ENCODE results near the gene LHX6. TPM values are rescaled to one million over a fixed set of nuclear protein-coding genes. Genes with fewer than 3 reads are reported as not detected.

The LHX6 gene
- total RNA-seq, 1 experiment from 2014 or later = 1.8 TPM

DNA sequence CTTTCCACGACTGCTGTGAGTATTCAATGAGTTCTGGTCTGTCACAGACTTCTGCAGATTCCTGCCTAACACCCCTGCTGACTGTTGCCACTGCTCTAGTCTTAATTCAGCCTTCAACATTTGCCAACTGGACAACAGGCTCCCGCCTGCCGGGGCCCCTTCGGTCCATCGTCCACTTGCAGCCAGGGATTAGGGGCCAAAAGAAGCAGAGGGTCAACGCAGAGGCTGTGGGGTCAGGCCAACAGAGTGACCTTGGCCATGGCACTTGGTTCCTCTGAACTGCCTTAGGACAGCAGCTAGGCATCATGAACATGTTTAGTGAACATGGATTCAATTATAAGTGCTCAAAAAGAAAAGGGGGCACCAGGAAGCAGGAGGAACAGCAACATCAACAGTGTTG, 40.4 kb downstream of the LHX6 start:
- TF ChIP-seq, protein P1, sequence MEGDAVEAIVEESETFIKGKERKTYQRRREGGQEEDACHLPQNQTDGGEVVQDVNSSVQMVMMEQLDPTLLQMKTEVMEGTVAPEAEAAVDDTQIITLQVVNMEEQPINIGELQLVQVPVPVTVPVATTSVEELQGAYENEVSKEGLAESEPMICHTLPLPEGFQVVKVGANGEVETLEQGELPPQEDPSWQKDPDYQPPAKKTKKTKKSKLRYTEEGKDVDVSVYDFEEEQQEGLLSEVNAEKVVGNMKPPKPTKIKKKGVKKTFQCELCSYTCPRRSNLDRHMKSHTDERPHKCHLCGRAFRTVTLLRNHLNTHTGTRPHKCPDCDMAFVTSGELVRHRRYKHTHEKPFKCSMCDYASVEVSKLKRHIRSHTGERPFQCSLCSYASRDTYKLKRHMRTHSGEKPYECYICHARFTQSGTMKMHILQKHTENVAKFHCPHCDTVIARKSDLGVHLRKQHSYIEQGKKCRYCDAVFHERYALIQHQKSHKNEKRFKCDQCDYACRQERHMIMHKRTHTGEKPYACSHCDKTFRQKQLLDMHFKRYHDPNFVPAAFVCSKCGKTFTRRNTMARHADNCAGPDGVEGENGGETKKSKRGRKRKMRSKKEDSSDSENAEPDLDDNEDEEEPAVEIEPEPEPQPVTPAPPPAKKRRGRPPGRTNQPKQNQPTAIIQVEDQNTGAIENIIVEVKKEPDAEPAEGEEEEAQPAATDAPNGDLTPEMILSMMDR (conservative IDR thresholded peaks at IDR 0.05) = no peak
- Histone ChIP-seq H3K79me2 (ENCODE audit: insufficient read depth, low read length) (no peaks in the 10 kb centered on the region), H3K27ac (ENCODE audit: insufficient read length, low read depth, low read length) (no peak overlapping the region), H4K20me1 (ENCODE audit: control insufficient read depth, insufficient read depth, insufficient read length) (no peaks in the 10 kb centered on the region), H3K4ac (ENCODE audit: low read depth, low read length) (no peak overlapping the region), H2AFZ (ENCODE audit: low read length) (no peak overlapping the region), H3K9ac (ENCODE audit: extremely low read depth, insufficient read length, low read length) (no peak overlapping the region), H3K27me3 (ENCODE audit: insufficient read depth, low read length) (no peaks in the 10 kb centered on the region), H2AK5ac (ENCODE audit: insufficient read length, low read length) (no peak overlapping the region), H2BK12ac (ENCODE audit: insufficient read length, low read depth, low read length) (no peak overlapping the region), H2BK5ac (ENCODE audit: insufficient read length, low read length) (no peak overlapping the region), H3K14ac (ENCODE audit: insufficient read depth, low read length) (no peak overlapping the region), H3K79me1 (ENCODE audit: insufficient read depth, low read depth, low read length, poor library complexity, severe bottlenecking) (no peaks in the 10 kb centered on the region), H4K5ac (ENCODE audit: insufficient read length, low read depth, low read length) (no peak overlapping the region), H2BK20ac (ENCODE audit: low read depth, low read length, poor library complexity, severe bottlenecking) (no peak overlapping the region), H3K4me1 (ENCODE audit: insufficient read depth, low read length) (no peaks in the 10 kb centered on the region), H3K9me3 (ENCODE audit: control insufficient read depth, low read depth, low read length) (no peaks in the 10 kb centered on the region), H3T11ph (ENCODE audit: low read length) (no peak overlapping the region), H2BK15ac (ENCODE audit: low read depth, low read length) (no peak overlapping the region), H4K91ac (ENCODE audit: insufficient read length, low read depth, low read length) (no peak overlapping the region), H3K4me2 (ENCODE audit: insufficient read depth, insufficient read length, low read length) (no peak overlapping the region), H4K8ac (replicated peaks; ENCODE audit: insufficient read length, low read depth, low read length) (no peak overlapping the region), H2BK120ac (ENCODE audit: low read depth, low read length, poor library complexity, severe bottlenecking) (no peak overlapping the region), H3K56ac (ENCODE audit: insufficient read length, low read depth, low read length) (no peak overlapping the region), H3K18ac (ENCODE audit: insufficient read length, low read depth, low read length) (no peak overlapping the region), H3K23ac (ENCODE audit: insufficient read length, low read depth, low read length) (no peak overlapping the region), H3K23me2 (ENCODE audit: insufficient read length, low read depth, low read length, poor library complexity, severe bottlenecking) (no peaks in the 10 kb centered on the region)
- Mint-ChIP-seq H3K4me1 (peaks cover 17 to 19% of the 10 kb centered on the region in 2 experiments), H3K36me3 (ENCODE audit: insufficient read depth in 1 of 3, low read depth in 3 of 3) (no peaks in the 10 kb centered on the region; a peak in 1 of 7 replicates), H3K27ac (no peak overlapping the region), H3K9me3 (no peaks in the 10 kb centered on the region), H3K4me3 (no peak overlapping the region), H3K27me3 (ENCODE audit: low read depth) (peaks cover 5% of the 10 kb centered on the region)
- DNase-seq = no peak
- no CpG with 5 or more reads among the region's 6 CpGs for WGBS (ENCODE audit: extremely low coverage, insufficient read length, low lambda C conversion rate)

All from H9 (cell line).